GM19193 (cell line): ENCODE measurements around the gene OSGEP.
A peak's percentile ranks its signal among the peaks of the same experiment; 100 is the strongest.

Experiments used
- POLR2A ChIP-seq: IDR thresholded peaks from 4 replicates; pipeline ENCODE4 v1.6.1; 2011; ENCODE audit not compliant: insufficient read depth, insufficient read length; ENCODE audit errors: extremely low read depth

The OSGEP gene

GRCh38 chr14:20482382-20482781, 27.8 kb upstream of the OSGEP start:
- TF ChIP-seq POLR2A: no peak

GRCh38 chr14:20478894-20479293, 24.3 kb upstream of the OSGEP start:
- TF ChIP-seq POLR2A: no peak

GRCh38 chr14:20477211-20477876, 22.7 kb upstream of the OSGEP start:
- no peak for TF ChIP-seq POLR2A

- no peak for TF ChIP-seq POLR2A
Measured at GRCh38 chr14:20476776-20477175, 22.2 kb upstream of the OSGEP start.

- no peak for TF ChIP-seq POLR2A
Measured at GRCh38 chr14:20472536-20473169, 18.0 kb upstream of the OSGEP start.

GRCh38 chr14:20470603-20470901, 15.9 kb upstream of the OSGEP start:
- no peak for TF ChIP-seq POLR2A

GRCh38 chr14:20469890-20470602, 15.4 kb upstream of the OSGEP start:
- TF ChIP-seq POLR2A: no peak

- peak; percentile 99 for TF ChIP-seq POLR2A
Measured at GRCh38 chr14:20469242-20469889, 14.8 kb upstream of the OSGEP start, which contains the start of gene PNP. PNP (plus strand) TSS chr14:20469406; CDS start chr14:20469525, 119 bp downstream.

- no peak for TF ChIP-seq POLR2A
Measured at GRCh38 chr14:20468764-20469241, 14.2 kb upstream of the OSGEP start.

GRCh38 chr14:20461225-20462141, 6.9 kb upstream of the OSGEP start, which contains the start of gene PIP4P1:
PIP4P1 (minus strand) TSS chr14:20461434; CDS start chr14:20461325, 109 bp downstream.
- TF ChIP-seq POLR2A: peak; percentile 63

- TF ChIP-seq POLR2A: no peak
Measured at GRCh38 chr14:20460458-20461224, 6.0 kb upstream of the OSGEP start.

- peak; percentile 47 for TF ChIP-seq POLR2A
Measured at GRCh38 chr14:20458031-20458789, 3.6 kb upstream of the OSGEP start.

GRCh38 chr14:20456971-20457370, 2.4 kb upstream of the OSGEP start:
- TF ChIP-seq POLR2A: peak; percentile 36
